Neuronal stem cell (in vitro differentiated cells): ENCODE measurements around the gene BIRC6.
"Not testable (repeated sequence)": the region's sequence is repeated elsewhere in the genome, so short reads cannot be mapped to it uniquely, and the experiment has no call there.

Experiments
- DNase-seq: peaks from one replicate; pipeline ENCODE4 v3.0.0-alpha.2; 2013; ENCODE audit warnings: low spot score
- H2AFZ ChIP-seq: one replicate; pipeline ENCODE4 v1.6.1; 2013; ENCODE audit warnings: mild to moderate bottlenecking, low read length, inconsistent platforms
- H2AK5ac ChIP-seq: 2 replicates; pipeline ENCODE4 v1.6.1; 2013; ENCODE audit warnings: low read depth, mild to moderate bottlenecking, inconsistent platforms, low read length, moderate library complexity, mixed read lengths
- H2BK120ac ChIP-seq: 2 replicates; pipeline ENCODE4 v1.6.1; 2013; ENCODE audit warnings: low read depth, mild to moderate bottlenecking, inconsistent platforms, low read length, moderate library complexity, mixed read lengths
- H2BK12ac ChIP-seq: one replicate; pipeline ENCODE4 v1.6.1; 2013; ENCODE audit warnings: low read length, inconsistent platforms
- H2BK15ac ChIP-seq: 2 replicates; pipeline ENCODE4 v1.6.1; 2013; ENCODE audit warnings: mild to moderate bottlenecking, low read length, inconsistent platforms, mixed read lengths
- H2BK5ac ChIP-seq: one replicate; pipeline ENCODE4 v1.6.1; 2013; ENCODE audit warnings: inconsistent platforms, mild to moderate bottlenecking, low read length, moderate library complexity
- H3K14ac ChIP-seq: one replicate; pipeline ENCODE4 v1.6.1; 2013; ENCODE audit warnings: low read length, inconsistent platforms
- H3K18ac ChIP-seq: 2 replicates; pipeline ENCODE4 v1.6.1; 2013; ENCODE audit warnings: low read length, inconsistent platforms
- H3K23ac ChIP-seq: 2 replicates; pipeline ENCODE4 v1.6.1; 2013; ENCODE audit warnings: low read depth, mild to moderate bottlenecking, mixed read lengths, low read length, inconsistent platforms; ENCODE audit not compliant: poor library complexity
- H3K27ac ChIP-seq: replicated peaks from 3 replicates; pipeline ENCODE4 v1.5.1; 2013; ENCODE audit warnings: low read length, inconsistent platforms
- H3K27me3 ChIP-seq, 3 experiments: 2 replicates each; pipeline ENCODE4 v1.6.1; 2013; ENCODE audit warnings: low read length in 3 of 3, mild to moderate bottlenecking in 2 of 3, inconsistent platforms in 1 of 3, low read depth in 1 of 3, mixed read lengths in 1 of 3, moderate library complexity in 1 of 3; ENCODE audit not compliant: control insufficient read depth in 3 of 3, insufficient read depth in 3 of 3
- H3K36me3 ChIP-seq, 2 donors: replicated peaks in 1 of 2; 2 replicates each; pipeline ENCODE4 v1.6.1; 2013; ENCODE audit warnings: low read length in 2 of 2; ENCODE audit not compliant: control insufficient read depth in 2 of 2, insufficient read depth in 2 of 2
- H3K4ac ChIP-seq: 2 replicates; pipeline ENCODE4 v1.6.1; 2013; ENCODE audit warnings: inconsistent platforms, mild to moderate bottlenecking, low read length, moderate library complexity
- H3K4me1 ChIP-seq, 2 donors: 1 replicate in 1 of 2; 2 replicates in 1 of 2; pipeline ENCODE4 v1.6.1; 2013; ENCODE audit warnings: low read length in 2 of 2, low read depth in 1 of 2; ENCODE audit not compliant: control insufficient read depth in 2 of 2, insufficient read depth in 1 of 2
- H3K4me2 ChIP-seq: one replicate; pipeline ENCODE4 v1.6.1; 2013; ENCODE audit warnings: mild to moderate bottlenecking, low read length, inconsistent platforms; ENCODE audit not compliant: insufficient read depth, poor library complexity, severe bottlenecking
- H3K4me3 ChIP-seq, 2 donors: 2 replicates each; pipeline ENCODE4 v1.5.1; 2013; ENCODE audit warnings: low read length in 2 of 2, mild to moderate bottlenecking in 2 of 2, inconsistent platforms in 1 of 2, moderate library complexity in 1 of 2
- H3K79me1 ChIP-seq: one replicate; pipeline ENCODE4 v1.6.1; 2013; ENCODE audit warnings: low read depth, mild to moderate bottlenecking, inconsistent platforms, low read length, moderate library complexity
- H3K9ac ChIP-seq: one replicate; pipeline ENCODE4 v1.6.1; 2013; ENCODE audit warnings: mild to moderate bottlenecking, low read depth, low read length, inconsistent platforms; ENCODE audit not compliant: poor library complexity
- H3K9me3 ChIP-seq, 2 donors: replicated peaks in 1 of 2; 2 replicates each; pipeline versions ENCODE3 to v1.6.1; 2013; ENCODE audit warnings: low read length in 2 of 2, mild to moderate bottlenecking in 2 of 2, inconsistent platforms in 1 of 2, low read depth in 1 of 2, mixed read lengths in 1 of 2, moderate library complexity in 1 of 2; ENCODE audit not compliant: control insufficient read depth in 2 of 2, insufficient read depth in 1 of 2
- H4K8ac ChIP-seq: one replicate; pipeline ENCODE4 v1.6.1; 2013; ENCODE audit warnings: low read depth, mild to moderate bottlenecking, inconsistent platforms, low read length, moderate library complexity
- H4K91ac ChIP-seq: one replicate; pipeline ENCODE4 v1.6.1; 2013; ENCODE audit warnings: low read length, low read depth, mild to moderate bottlenecking, inconsistent platforms; ENCODE audit not compliant: poor library complexity
- WGBS, 2 donors: extraction: QIAGEN DNeasy Blood & Tissue Kit; methylation state at CpG; one replicate each; pipeline ENCODE4 v1.1.7; 2013; ENCODE audit warnings: missing lambda C conversion rate in 2 of 2, mixed read lengths in 1 of 2; ENCODE audit not compliant: insufficient read length in 2 of 2, insufficient replicate concordance in 1 of 2; ENCODE audit errors: extremely low coverage in 2 of 2; 5-methylcytosine and 5-hydroxymethylcytosine counted together

Gene BIRC6

GRCh38 chr2:32362997-32363396 lies 6.2 kb downstream of the BIRC6 start:
- not testable (repeated sequence) for H3K4me3 ChIP-seq, H3K4ac ChIP-seq, H3K9me3 ChIP-seq, H2BK15ac ChIP-seq, H2BK120ac ChIP-seq, H4K8ac ChIP-seq, H3K23ac ChIP-seq, H3K79me1 ChIP-seq, H2AK5ac ChIP-seq, H3K4me2 ChIP-seq, H3K9ac ChIP-seq, DNase-seq, H2AFZ ChIP-seq, H4K91ac ChIP-seq, H2BK5ac ChIP-seq, H3K27me3 ChIP-seq, H3K27ac ChIP-seq, H3K4me1 ChIP-seq, H3K14ac ChIP-seq, H3K18ac ChIP-seq, H2BK12ac ChIP-seq
- no CpG with 5 or more reads among the region's 2 CpGs for WGBS, 2 donors
- peaks cover 0 to 28% of the 10 kb centered on the region in 2 donors for H3K36me3 ChIP-seq

GRCh38 chr2:32363597-32363996 lies 6.8 kb downstream of the BIRC6 start:
- Histone ChIP-seq H3K4ac (no peak overlapping the region), H3K4me2 (no peak overlapping the region), H3K4me3 (no peak overlapping the region), H3K18ac (no peak overlapping the region), H2BK120ac (no peak overlapping the region), H3K4me1 (peaks cover 0 to 4% of the 10 kb centered on the region in 2 donors), H2BK15ac (no peak overlapping the region), H3K27ac (no peak overlapping the region), H2BK12ac (no peak overlapping the region), H3K36me3 (peaks cover 0 to 28% of the 10 kb centered on the region in 2 donors), H4K8ac (no peak overlapping the region), H3K9me3 (no peaks in the 10 kb centered on the region), H3K14ac (no peak overlapping the region), H2AK5ac (no peak overlapping the region), H2BK5ac (no peak overlapping the region), H4K91ac (no peak overlapping the region), H2AFZ (no peak overlapping the region), H3K79me1 (peaks cover 2% of the 10 kb centered on the region), H3K23ac (no peak overlapping the region), H3K27me3 (no peaks in the 10 kb centered on the region), H3K9ac (no peak overlapping the region)
- no peak for DNase-seq
- no CpG with 5 or more reads among the region's 2 CpGs for WGBS, 2 donors

- not testable (repeated sequence) for H3K4ac ChIP-seq, H3K23ac ChIP-seq, H3K79me1 ChIP-seq, DNase-seq, H2BK15ac ChIP-seq, H2AFZ ChIP-seq, H2BK120ac ChIP-seq, H3K14ac ChIP-seq, H4K8ac ChIP-seq, H3K4me1 ChIP-seq, H4K91ac ChIP-seq, H3K9me3 ChIP-seq, H3K9ac ChIP-seq, H3K18ac ChIP-seq, H3K4me3 ChIP-seq, H3K27me3 ChIP-seq, H2BK5ac ChIP-seq, H2AK5ac ChIP-seq, H3K27ac ChIP-seq, H3K4me2 ChIP-seq, H2BK12ac ChIP-seq
- peaks cover 0 to 23% of the 10 kb centered on the region in 2 donors for H3K36me3 ChIP-seq
- no CpG with 5 or more reads among the region's 9 CpGs for WGBS, 2 donors
These were observed 7.5 kb downstream of the BIRC6 start for GRCh38 chr2:32364290-32364689.

- H3K27me3 ChIP-seq, H3K4me2 ChIP-seq, DNase-seq, H2BK15ac ChIP-seq, H3K9ac ChIP-seq, H3K4me3 ChIP-seq, H2AK5ac ChIP-seq, H3K9me3 ChIP-seq, H3K14ac ChIP-seq, H3K79me1 ChIP-seq, H3K4me1 ChIP-seq, H4K8ac ChIP-seq, H2BK5ac ChIP-seq, H3K18ac ChIP-seq, H2BK12ac ChIP-seq, H2AFZ ChIP-seq, H3K23ac ChIP-seq, H2BK120ac ChIP-seq, H4K91ac ChIP-seq, H3K4ac ChIP-seq, H3K27ac ChIP-seq: not testable (repeated sequence)
- no CpG with 5 or more reads among the region's 3 CpGs for WGBS, 2 donors
- peaks cover 0 to 12% of the 10 kb centered on the region in 2 donors for H3K36me3 ChIP-seq
These were observed 8.9 kb downstream of the BIRC6 start for GRCh38 chr2:32365679-32366078.
